Effector CD8-positive, alpha-beta T cell (primary cell): ENCODE data around the gene KIAA1958.

ENCODE experiments used
- DNase-seq: peaks from one replicate; lab custom pipeline; 2025; lab: John Stamatoyannopoulos, UW
- total RNA-seq, 4 experiments: gene quantifications; one replicate each; lab custom pipeline; 2026; lab: John Stamatoyannopoulos, UW

The KIAA1958 gene
- total RNA-seq: 8.2 to 9.7 (median 8.7) reads per million in 4 experiments

GRCh38 chr9:112486221-112487007 lies at the start of gene KIAA1958:
Gene KIAA1958, plus strand, starts transcription at chr9:112486827. Its CDS starts 87,254 bp downstream, at chr9:112574081.
- DNase-seq: peak; percentile 62

- no peak for DNase-seq
These were observed 49.2 kb upstream of the KIAA1958 start for GRCh38 chr9:112437406-112437805.

DNA sequence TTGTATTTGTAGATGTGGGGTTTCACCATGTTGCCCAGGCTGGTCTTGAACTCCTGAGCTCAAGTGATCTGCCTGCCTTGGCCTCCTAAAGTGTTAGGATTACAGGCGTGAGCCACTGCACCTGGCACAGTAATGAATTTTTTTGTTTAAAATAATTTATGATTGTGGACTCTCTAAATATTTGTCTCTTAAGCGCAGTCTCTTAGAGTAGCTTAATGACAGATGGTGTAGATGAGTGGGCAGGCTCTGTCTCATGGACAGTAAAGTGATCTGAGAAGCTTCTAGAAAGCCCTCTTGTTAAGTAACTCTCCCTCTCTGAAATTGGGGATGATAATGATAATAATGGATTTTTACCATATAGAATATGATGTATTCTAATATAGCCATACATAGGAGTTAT lies 47.5 kb upstream of the KIAA1958 start:
- DNase-seq: no peak

DNA sequence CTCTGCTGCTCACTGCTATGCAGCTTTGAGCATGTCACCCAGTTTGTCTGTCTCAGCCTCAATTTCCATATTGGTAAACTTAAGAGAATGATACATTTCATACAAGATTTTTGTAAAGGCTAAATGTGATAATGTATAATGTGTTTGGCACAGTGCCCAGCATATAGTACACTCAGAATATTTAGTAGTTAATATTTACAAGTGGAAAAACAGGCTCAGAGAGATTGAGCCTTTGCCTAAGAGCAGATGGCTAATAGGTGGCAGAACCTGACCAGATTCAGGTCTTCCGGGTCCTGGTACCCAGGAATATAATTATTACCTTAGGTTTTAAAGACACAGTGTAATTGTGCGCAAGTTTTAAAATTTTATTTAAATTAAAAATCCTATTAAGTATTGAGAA lies 46.8 kb upstream of the KIAA1958 start:
- no peak for DNase-seq

- DNase-seq: no peak
These were observed 43.4 kb upstream of the KIAA1958 start for GRCh38 chr9:112443200-112443599.

- no peak for DNase-seq
These were observed 43.0 kb upstream of the KIAA1958 start for GRCh38 chr9:112443636-112444035.

DNA sequence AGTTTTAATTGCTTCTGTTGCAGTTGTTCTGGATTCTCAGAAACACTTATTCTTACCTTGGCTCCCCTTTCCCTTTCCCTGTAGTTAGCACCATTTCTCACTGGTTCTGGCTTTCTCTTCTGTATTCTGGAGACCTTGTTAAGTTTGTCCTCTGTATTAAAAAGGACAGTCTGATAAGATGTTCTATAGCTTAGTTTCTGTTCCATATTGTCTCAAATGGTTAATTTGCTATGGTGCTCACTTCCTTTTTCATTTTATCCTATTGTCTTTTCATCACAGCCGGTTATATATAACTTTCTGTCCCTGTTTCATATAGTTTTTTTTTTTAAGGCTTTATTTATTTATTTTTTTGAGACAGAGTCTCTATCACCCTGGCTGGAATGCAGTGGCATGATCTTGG lies 41.4 kb upstream of the KIAA1958 start:
- no peak for DNase-seq

DNA sequence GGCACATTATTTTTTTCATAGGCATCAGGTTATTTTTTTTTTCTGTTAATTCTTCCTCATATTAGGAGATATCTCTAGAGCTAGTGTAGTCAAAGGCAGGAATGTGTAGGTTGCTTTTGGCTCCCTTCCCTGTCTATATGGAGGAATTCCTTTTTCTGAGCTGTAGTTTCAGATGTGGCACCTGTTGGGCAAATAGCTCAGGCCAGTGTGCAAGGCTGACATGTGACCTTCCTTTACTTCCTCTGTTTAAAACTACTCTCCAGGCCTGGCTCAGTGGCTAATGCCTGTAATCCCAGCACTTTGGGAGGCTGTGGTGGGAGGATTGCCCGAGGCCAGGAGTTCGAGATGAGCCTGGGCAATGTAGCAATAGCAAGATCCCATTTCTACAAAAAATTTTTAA lies 40.5 kb upstream of the KIAA1958 start:
- DNase-seq: no peak

DNA sequence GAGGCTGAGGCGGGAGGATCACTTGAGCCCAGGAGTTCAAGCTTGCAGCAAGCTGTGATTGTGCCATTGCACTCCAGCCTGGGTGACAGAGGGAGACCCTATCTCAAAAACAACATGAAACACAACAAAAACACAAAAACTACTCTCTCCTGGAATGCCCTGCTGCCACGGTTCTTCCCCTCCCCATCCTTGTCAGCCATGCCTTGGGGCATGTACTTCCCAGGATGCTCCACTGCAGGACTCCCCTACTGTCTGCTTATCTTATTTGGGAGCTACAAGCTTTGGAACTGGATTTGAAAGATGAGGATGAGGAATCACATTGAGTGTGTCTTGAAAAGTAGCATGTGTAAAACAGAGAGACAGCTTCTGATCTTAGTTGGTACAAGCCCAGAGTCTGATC lies 40.1 kb upstream of the KIAA1958 start:
- no peak for DNase-seq

DNA sequence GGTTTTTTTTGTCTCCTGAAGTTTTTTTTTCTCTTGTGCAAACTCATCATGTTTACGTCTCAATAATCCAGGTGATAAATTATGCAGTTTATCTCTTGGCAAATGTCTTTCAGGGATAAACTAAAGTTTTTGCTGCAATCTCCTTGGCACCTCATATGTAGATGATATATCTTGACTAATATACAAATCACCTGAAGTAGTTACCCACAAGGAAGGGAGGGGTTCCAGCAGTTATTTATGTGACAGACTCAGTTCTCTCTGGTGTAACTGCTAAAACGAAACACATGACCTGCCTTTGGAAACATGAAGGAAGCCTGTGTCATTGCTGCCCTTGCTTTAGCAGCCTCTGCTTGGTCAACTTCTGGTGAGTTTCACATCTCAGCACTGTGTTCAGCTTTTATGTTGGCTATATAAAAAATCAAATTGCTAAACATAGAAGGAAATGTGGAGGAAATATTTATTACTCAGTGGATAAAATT lies 39.3 kb upstream of the KIAA1958 start:
- no peak for DNase-seq

DNA sequence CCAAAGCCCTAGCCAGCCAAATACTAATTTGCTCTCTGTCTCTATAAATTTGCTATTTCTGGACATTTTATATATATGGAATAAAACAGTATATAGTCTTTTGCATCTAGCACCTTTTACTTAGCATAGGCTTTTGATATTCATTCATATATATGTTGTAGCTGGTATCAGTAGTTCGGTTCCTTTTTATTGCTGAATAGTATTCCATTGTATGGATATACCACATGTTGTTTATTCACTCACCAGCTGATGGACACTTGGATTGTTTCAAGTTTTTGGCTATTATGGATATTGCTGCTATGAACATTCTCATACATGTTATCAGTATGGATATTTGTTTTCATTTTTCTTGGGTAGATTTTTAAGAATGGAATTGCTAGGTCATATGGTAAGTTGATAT lies 23.8 kb upstream of the KIAA1958 start:
- DNase-seq: no peak

- DNase-seq: no peak
These were observed 21.3 kb upstream of the KIAA1958 start for GRCh38 chr9:112465352-112465751.

DNA sequence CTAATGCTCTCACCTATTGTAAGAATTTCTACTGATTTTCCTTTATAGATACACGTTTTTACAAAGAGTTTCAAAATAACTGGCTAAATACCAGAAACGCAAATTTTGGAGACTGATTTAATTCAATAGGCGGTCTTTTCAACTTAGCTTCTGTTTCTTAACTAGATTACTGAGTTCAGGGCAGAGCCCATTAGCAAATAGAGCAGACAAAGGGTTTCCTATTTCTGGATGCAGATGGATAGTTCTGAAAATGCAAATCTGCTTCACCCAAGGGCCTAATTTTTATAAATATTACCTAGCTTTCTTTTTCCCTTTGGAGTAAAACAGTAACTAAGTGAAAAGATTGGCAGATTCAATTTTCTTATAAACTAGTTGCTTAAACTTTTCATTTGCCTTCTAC lies 13.6 kb upstream of the KIAA1958 start:
- no peak for DNase-seq

DNA sequence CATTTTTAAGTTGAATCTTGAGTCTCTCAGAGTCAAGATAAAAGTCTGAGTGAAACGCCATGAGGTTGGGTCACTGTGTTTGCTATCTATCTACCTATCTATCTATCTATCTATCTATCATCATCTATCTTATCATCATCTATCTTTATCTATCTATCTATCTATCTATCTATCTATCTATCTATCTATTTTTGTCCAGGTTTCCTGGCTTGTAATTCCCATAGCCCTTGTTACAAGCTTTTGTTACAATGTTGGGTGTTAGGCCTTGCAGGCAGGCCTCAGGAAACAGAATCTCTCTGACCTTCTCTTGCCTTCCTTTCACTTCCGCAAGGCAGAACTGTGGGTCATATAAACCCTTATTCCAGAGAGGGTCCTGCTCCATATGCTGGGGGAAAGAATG lies 12.6 kb upstream of the KIAA1958 start:
- no peak for DNase-seq

DNA sequence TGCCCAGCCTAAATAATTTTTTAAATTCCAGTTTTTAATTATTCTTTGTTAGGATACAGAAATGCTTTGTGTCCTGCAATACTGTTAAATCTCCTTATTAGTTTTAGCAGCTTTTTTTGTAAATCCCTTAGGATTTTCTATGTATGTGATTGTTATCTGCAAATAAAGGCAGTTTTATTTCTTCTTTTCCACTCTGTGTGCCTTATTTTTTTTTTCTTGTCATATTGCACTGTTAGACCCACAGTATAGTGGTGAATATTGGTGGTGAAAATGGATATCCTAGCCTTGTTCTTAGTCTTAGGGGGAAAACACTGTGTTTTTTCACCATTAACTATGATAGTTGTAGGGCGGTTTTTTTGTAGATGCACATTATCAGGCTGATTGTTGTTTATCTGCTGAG lies 11.3 kb upstream of the KIAA1958 start:
- no peak for DNase-seq

GRCh38 chr9:112477330-112477729 lies 9.3 kb upstream of the KIAA1958 start:
- no peak for DNase-seq

DNA sequence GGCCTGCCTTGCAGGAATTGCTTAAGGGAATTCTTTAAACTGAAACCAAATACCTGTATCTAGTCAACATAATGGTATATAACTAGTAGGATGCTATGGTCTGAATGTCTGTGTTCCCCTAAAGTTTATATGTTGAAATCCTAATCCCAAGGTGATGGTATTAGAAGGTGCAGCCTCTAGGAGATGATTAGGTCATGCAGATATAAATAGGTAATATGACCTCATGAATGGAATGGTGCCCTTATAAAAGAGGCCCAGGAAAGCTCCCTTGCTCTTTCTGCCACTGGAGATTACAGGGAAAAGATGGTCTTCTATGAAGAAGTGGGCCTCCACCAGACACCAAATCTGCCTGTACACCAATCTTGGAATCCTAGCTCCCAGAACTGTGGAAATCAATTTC lies 7.4 kb upstream of the KIAA1958 start:
- DNase-seq: no peak

- no peak for DNase-seq
These were observed 2.0 kb upstream of the KIAA1958 start for GRCh38 chr9:112484607-112485006.

- DNase-seq: no peak
These were observed 1.1 kb upstream of the KIAA1958 start for GRCh38 chr9:112485574-112485973.

DNA sequence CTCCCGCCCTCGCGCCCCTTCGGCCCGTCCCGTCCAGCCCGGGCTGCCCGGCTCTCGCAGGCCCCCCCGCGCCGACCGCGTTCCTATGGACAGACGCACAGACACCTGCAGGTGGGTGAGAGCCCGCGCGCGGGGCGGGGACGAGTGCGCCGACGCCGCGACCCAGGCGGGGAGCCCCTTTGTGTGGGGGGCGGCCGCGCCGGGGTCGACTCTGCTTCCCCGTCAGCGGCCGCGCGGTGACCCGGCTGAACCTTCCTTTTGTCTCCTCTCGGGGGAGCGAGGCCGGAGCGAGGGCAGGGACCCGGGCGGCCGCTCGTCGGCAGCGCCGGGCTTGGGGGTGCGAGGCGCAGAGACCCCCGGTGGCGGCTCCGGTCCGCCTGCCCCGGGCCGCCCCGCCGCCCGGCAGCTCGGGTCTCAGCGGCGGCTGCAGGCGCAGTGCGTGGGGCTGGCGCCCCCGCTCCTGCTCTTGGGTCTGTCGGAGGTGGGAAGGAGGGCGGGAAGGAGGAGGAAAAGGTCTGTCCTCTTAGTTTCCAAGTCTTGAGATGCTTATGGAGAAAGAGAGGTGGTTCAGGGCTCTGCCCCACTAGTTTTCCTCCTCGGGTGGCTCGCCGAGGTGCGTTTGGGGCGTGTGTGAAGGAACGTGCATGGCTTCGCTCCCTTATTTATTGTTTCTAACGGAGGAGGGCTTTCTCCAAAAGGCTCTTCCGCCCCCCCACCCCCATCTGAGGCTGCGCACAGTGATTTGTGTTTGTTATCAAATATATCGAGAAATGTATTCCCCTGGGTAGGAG lies 576 bp downstream of the KIAA1958 start:
- DNase-seq: peak; percentile 58

DNA sequence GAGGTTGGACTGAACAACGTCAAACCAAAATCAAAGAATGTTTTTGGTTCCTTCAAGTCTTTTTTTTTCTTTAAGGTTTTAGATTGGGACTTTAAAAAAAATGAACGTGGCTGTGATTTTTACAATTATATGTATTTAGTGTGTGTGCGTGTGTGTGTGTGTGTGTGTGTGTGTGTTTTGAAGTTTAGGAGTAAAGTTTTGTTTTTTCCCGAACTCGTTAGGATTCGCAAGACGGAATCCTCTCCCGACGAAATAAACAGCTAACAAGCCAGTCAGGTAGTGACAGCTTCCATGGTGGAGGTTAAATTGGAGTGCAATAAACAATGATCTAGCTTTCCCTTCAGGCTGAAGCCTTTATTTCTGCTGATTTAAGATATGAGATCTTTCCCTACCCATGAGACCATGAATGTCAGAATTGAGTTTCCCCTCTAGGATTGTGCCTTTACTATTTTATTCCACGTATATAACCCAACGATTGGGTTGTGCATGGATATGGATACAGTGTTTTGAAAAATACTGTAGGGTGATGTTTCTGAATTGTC lies 1.2 kb downstream of the KIAA1958 start:
- DNase-seq: no peak

GRCh38 chr9:112489039-112489546 lies 2.5 kb downstream of the KIAA1958 start:
- DNase-seq: no peak
